Natural killer cell (primary cell): ENCODE data around the gene MLXIP. TPM values are rescaled to one million over a fixed set of nuclear protein-coding genes. Genes with fewer than 3 reads are reported as not detected.
"Not testable (repeated sequence)": the region's sequence is repeated elsewhere in the genome, so short reads cannot be mapped to it uniquely, and the experiment has no call there.

Source experiments
- ATAC-seq, 3 donors: fragments of 150-1000 bp in 2 of 3; fragments of 200-7000 bp in 1 of 3; cut with Tn5 transposase; 1 replicate in 1 of 3; 2 replicates in 2 of 3; pipeline ENCODE4 v1.10.0; 2021; ENCODE audit warnings: mild to moderate bottlenecking in 2 of 3, moderate library complexity in 2 of 3
- DNase-seq, 2 donors: peaks; one replicate each; pipeline versions ENCODE4 v3.0.0 to v3.0.0-alpha.2; 2013 to 2021; ENCODE audit warnings: mixed read lengths in 1 of 2
- H3K27ac ChIP-seq: one replicate; pipeline ENCODE4 v1.5.1; 2013; ENCODE audit warnings: mild to moderate bottlenecking, low read length
- H3K27me3 ChIP-seq: one replicate; pipeline ENCODE4 v1.6.1; 2013; ENCODE audit warnings: low read length; ENCODE audit not compliant: control insufficient read depth, insufficient read depth
- H3K36me3 ChIP-seq: one replicate; pipeline ENCODE4 v1.6.1; 2013; ENCODE audit warnings: low read length; ENCODE audit not compliant: control insufficient read depth, insufficient read depth
- H3K4me1 ChIP-seq: one replicate; pipeline ENCODE4 v1.6.1; 2013; ENCODE audit warnings: low read length; ENCODE audit not compliant: control insufficient read depth, insufficient read depth
- H3K4me3 ChIP-seq: one replicate; pipeline ENCODE4 v1.5.1; 2013; ENCODE audit warnings: low read length
- H3K9me3 ChIP-seq: one replicate; pipeline ENCODE4 v1.6.1; 2013; ENCODE audit warnings: low read length; ENCODE audit not compliant: control insufficient read depth, insufficient read depth
- H3K27ac Mint-ChIP-seq, 2 donors: one replicate each; pipeline ENCODE4 v1.8.0; 2022; ENCODE audit warnings: mild to moderate bottlenecking in 2 of 2, mixed read lengths in 2 of 2, moderate library complexity in 1 of 2
- H3K27me3 Mint-ChIP-seq, 2 donors: one replicate each; pipeline ENCODE4 v1.8.0; 2022; ENCODE audit warnings: low read depth in 2 of 2, mixed read lengths in 2 of 2
- H3K36me3 Mint-ChIP-seq: one replicate; pipeline ENCODE4 v1.8.0; 2022; ENCODE audit warnings: mixed read lengths
- H3K4me1 Mint-ChIP-seq, 2 donors: one replicate each; pipeline ENCODE4 v1.8.0; 2022; ENCODE audit warnings: mixed read lengths in 2 of 2
- H3K4me3 Mint-ChIP-seq: one replicate; pipeline ENCODE4 v1.8.0; 2022; ENCODE audit warnings: mild to moderate bottlenecking, moderate library complexity, mixed read lengths
- H3K9me3 Mint-ChIP-seq, 2 donors: one replicate each; pipeline ENCODE4 v1.8.0; 2022; ENCODE audit warnings: mixed read lengths in 2 of 2
- WGBS: methylation state at CpG from one replicate; pipeline ENCODE4 v1.1.7; 2013; ENCODE audit warnings: missing lambda C conversion rate; ENCODE audit not compliant: insufficient coverage; 5-methylcytosine and 5-hydroxymethylcytosine counted together
- intact Hi-C: fragments of 100-400 bp; cut with micrococcal nuclease; formaldehyde crosslinking; loops from one replicate; pipeline ENCODE4 v1.14.2; 2022
- total RNA-seq, 4 donors: library from RNA; stranded (reverse); fragments of 120-200 nt in 1 of 4; gene quantifications; one replicate each; pipeline versions ENCODE4 v1.2.3 to v1.2.4, GENCODE V29; 2013 to 2022
- TF ChIP-seq, protein P1 (sequence below): fragments of 200-600 bp; IDR thresholded peaks from one replicate; pipeline ENCODE4 v1.8.0; 2022; ENCODE audit warnings: antibody characterized with exemption

MLXIP gene
- total RNA-seq, 3 donors from 2014 or later (not counting 1 experiment from before 2014, with no cell fraction given), result 83.8 to 92.4 (median 86.1) TPM

DNA sequence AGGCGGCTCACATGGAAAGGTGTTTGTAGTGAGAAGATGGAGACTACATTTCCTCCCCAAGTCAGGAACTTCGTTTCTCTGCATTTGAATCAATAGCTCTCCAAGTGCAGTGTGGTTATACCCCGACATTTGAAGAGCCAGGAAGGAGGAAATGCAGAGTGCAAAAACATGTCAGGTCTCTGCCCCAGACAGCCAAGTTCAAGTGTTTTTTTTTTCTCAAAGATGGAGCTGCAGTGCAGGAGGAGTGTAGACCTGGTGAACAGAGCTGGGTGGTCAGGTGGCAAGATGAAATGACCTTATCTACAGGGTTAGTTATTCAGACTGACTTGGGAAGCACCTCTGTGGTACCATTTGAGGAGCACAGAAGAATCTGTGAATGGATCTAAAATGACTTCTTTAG lies 21.3 kb downstream of the MLXIP start:
- no peak overlapping the region for H3K4me3 ChIP-seq
- intact Hi-C loops, result no loop called here
- H3K36me3 Mint-ChIP-seq, result no peaks in the 10 kb centered on the region
- no peak overlapping the region for H3K4me3 Mint-ChIP-seq
- DNase-seq, result peak in 1 of 2 donors; percentile 63
- H3K9me3 ChIP-seq, result no peaks in the 10 kb centered on the region
- H3K27ac Mint-ChIP-seq, result peak overlapping the region; percentile 25 to 75
- 7% methylated on average over 3 of the region's 3 CpGs for WGBS
- no peaks in the 10 kb centered on the region for H3K9me3 Mint-ChIP-seq
- no peaks in the 10 kb centered on the region for H3K27me3 ChIP-seq
- H3K36me3 ChIP-seq, result no peaks in the 10 kb centered on the region
- H3K27me3 Mint-ChIP-seq, result no peaks in the 10 kb centered on the region
- H3K4me1 ChIP-seq, result peaks cover 46% of the 10 kb centered on the region
- ATAC-seq, result peak in 2 of 3 donors; percentile 45 to 54
- peaks cover 54 to 64% of the 10 kb centered on the region in 2 donors for H3K4me1 Mint-ChIP-seq
- TF ChIP-seq, protein P1, sequence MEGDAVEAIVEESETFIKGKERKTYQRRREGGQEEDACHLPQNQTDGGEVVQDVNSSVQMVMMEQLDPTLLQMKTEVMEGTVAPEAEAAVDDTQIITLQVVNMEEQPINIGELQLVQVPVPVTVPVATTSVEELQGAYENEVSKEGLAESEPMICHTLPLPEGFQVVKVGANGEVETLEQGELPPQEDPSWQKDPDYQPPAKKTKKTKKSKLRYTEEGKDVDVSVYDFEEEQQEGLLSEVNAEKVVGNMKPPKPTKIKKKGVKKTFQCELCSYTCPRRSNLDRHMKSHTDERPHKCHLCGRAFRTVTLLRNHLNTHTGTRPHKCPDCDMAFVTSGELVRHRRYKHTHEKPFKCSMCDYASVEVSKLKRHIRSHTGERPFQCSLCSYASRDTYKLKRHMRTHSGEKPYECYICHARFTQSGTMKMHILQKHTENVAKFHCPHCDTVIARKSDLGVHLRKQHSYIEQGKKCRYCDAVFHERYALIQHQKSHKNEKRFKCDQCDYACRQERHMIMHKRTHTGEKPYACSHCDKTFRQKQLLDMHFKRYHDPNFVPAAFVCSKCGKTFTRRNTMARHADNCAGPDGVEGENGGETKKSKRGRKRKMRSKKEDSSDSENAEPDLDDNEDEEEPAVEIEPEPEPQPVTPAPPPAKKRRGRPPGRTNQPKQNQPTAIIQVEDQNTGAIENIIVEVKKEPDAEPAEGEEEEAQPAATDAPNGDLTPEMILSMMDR, result no peak
- peak overlapping the region; percentile 3 for H3K27ac ChIP-seq

DNA sequence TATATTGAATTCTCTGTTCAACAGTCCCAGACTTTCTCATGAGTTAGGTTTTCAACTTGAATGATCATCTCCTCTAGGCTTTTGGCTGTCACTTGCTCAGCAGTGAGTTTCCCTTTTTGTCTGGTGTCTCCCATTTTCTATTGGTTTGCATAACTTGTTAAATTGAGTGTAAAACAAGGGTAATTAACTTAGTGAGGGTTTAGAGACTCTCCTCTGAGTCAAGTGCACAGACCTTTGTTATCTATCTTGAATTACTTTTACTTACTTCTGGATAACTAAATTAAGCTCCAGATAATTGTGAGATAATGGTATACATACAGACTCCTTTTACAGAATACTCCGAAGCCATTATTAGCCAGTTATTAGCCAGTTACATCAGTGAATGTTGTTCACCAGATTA lies 22.0 kb downstream of the MLXIP start:
- Mint-ChIP-seq H3K27me3 (no peaks in the 10 kb centered on the region), H3K27ac (peak overlapping the region; percentile 63 to 75), H3K4me1 (peaks cover 59 to 71% of the 10 kb centered on the region in 2 donors), H3K4me3 (no peak overlapping the region), H3K36me3 (no peaks in the 10 kb centered on the region), H3K9me3 (no peaks in the 10 kb centered on the region)
- TF ChIP-seq, protein P1, result no peak
- H3K27me3 ChIP-seq, result no peaks in the 10 kb centered on the region
- intact Hi-C loops, result no loop called here
- WGBS, result no CpG with 5 or more reads among the region's 1 CpG
- peaks cover 51% of the 10 kb centered on the region for H3K4me1 ChIP-seq
- no peak for DNase-seq
- H3K36me3 ChIP-seq, result no peaks in the 10 kb centered on the region
- no peak overlapping the region for H3K27ac ChIP-seq
- no peaks in the 10 kb centered on the region for H3K9me3 ChIP-seq
- no peak overlapping the region for H3K4me3 ChIP-seq
- ATAC-seq, result no peak

DNA sequence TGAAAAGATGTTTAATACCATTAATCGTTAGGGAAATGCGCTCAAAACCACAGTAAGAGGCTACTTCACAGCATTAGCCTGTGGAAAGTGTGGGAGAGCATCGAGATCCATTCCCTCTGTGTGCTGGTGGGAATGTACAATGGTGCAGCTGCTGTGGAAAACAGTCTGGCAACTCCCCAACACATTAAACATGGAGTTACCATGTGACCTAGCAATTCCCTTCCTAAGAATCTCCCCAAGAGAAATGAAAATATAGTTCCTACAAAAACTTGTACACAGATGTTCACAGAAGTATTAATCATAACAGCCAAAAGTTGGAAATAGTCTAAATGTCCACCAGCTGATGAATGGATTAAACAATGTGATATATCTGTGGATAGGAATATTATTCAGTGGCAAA lies 23.8 kb downstream of the MLXIP start:
- H3K4me1 ChIP-seq, result peaks cover 51% of the 10 kb centered on the region
- Mint-ChIP-seq H3K4me3 (no peak overlapping the region), H3K27me3 (no peaks in the 10 kb centered on the region), H3K27ac (no peak overlapping the region), H3K4me1 (peaks cover 61 to 75% of the 10 kb centered on the region in 2 donors), H3K36me3 (no peaks in the 10 kb centered on the region), H3K9me3 (no peaks in the 10 kb centered on the region)
- intact Hi-C loops, result no loop called here
- H3K27me3 ChIP-seq, result no peaks in the 10 kb centered on the region
- TF ChIP-seq, protein P1, result no peak
- H3K27ac ChIP-seq, result no peak overlapping the region
- no peak for ATAC-seq
- H3K4me3 ChIP-seq, result no peak overlapping the region
- H3K36me3 ChIP-seq, result no peaks in the 10 kb centered on the region
- H3K9me3 ChIP-seq, result no peaks in the 10 kb centered on the region
- WGBS, result 94% methylated on average over 3 of the region's 3 CpGs
- DNase-seq, result no peak

DNA sequence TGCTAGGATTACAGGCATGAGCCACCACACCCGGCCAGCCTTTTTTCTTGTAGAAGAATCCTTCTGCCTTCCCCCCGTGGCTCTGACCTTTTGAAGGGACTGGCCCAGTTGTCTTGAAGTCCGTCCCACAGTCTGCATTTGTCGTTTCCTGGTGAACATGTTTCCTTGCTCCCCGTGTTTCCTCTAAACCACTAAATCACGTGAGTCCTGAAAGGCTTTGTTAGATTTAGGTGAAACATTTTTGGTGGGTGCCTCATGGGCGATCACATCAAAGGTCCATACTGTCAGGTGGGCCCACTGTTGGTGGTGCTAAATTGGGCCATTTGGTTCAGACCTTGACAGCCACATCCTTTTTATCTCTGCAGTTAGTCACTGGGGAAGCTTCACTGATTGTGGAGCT lies 26.3 kb downstream of the MLXIP start:
- no peaks in the 10 kb centered on the region for H3K27me3 ChIP-seq
- peak overlapping the region; percentile 9 for H3K4me3 Mint-ChIP-seq
- peaks cover 50 to 74% of the 10 kb centered on the region in 2 donors for H3K4me1 Mint-ChIP-seq
- H3K4me3 ChIP-seq, result no peak overlapping the region
- no peaks in the 10 kb centered on the region for H3K27me3 Mint-ChIP-seq
- intact Hi-C loops, result loop anchor here (2.0 kb wide), 1 partner anchor 24 kb away; no protein-coding TSS in a partner anchor
- DNase-seq (peak in 1 of 2 donors; percentile 44), ATAC-seq (peak in 2 of 3 donors; percentile 57 to 78)
- WGBS, result 7% methylated on average over 5 of the region's 7 CpGs
- H3K9me3 ChIP-seq, result no peaks in the 10 kb centered on the region
- no peak overlapping the region for H3K27ac ChIP-seq
- H3K27ac Mint-ChIP-seq, result peak overlapping the region; percentile 57 to 80
- TF ChIP-seq, protein P1, result no peak
- H3K36me3 ChIP-seq, result no peaks in the 10 kb centered on the region
- H3K4me1 ChIP-seq, result peaks cover 45% of the 10 kb centered on the region
- H3K36me3 Mint-ChIP-seq, result no peaks in the 10 kb centered on the region
- H3K9me3 Mint-ChIP-seq, result no peaks in the 10 kb centered on the region

DNA sequence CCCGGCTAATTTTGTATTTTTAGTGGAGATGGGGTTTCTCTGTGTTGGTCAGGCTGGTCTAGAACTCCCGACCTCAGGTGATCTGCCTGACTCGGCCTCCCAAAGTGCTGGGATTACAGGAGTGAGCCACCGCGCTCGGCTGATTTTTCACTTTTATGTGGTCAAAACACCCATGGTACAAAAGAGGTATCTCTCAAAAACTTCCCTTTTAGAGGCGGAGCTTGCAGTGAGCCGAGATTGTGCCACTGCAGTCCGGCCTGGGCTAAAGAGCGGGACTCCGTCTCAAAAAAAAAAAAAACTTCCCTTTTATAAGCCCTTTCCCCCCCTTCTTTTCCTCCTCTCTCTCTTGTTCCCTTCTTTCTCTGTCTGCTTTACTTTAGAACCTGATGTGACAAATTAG lies 26.9 kb downstream of the MLXIP start:
- intact Hi-C loops, result loop anchor here (2.0 kb wide), 1 partner anchor 25 kb away; no protein-coding TSS in a partner anchor
- peaks cover 44 to 69% of the 10 kb centered on the region in 2 donors for H3K4me1 Mint-ChIP-seq
- H3K4me1 ChIP-seq, result peaks cover 43% of the 10 kb centered on the region
- not testable (repeated sequence) for H3K36me3 Mint-ChIP-seq, H3K27ac ChIP-seq, H3K36me3 ChIP-seq, H3K27me3 ChIP-seq, H3K9me3 ChIP-seq, DNase-seq, H3K4me3 ChIP-seq, H3K27me3 Mint-ChIP-seq, ATAC-seq, H3K9me3 Mint-ChIP-seq
- H3K4me3 Mint-ChIP-seq, result peak overlapping the region; percentile 2
- WGBS, result 56% methylated on average over 11 of the region's 11 CpGs
- peak overlapping the region; percentile 57 to 80 for H3K27ac Mint-ChIP-seq
